Endodermal cell (in vitro differentiated cells): ENCODE measurements around the gene FTO. TPM values are rescaled to one million over a fixed set of nuclear protein-coding genes. Genes with fewer than 3 reads are reported as not detected.

Experiments used
- DNase-seq: peaks from one replicate; pipeline ENCODE4 v3.0.0-alpha.2; 2017
- H3K27ac ChIP-seq: 2 replicates; pipeline ENCODE4 v1.5.1; 2013; ENCODE audit warnings: mild to moderate bottlenecking, low read depth, low read length, moderate library complexity
- H3K27me3 ChIP-seq: 2 replicates; pipeline ENCODE4 v1.6.1; 2013; ENCODE audit warnings: mild to moderate bottlenecking, low read length, moderate library complexity; ENCODE audit not compliant: insufficient read depth, control insufficient read depth, poor library complexity, severe bottlenecking
- H3K36me3 ChIP-seq: 2 replicates; pipeline ENCODE4 v1.7.0; 2013; ENCODE audit warnings: mild to moderate bottlenecking, low read length, moderate library complexity; ENCODE audit not compliant: control insufficient read depth, insufficient read depth
- H3K4me1 ChIP-seq: one replicate; pipeline ENCODE4 v1.7.0; 2013; ENCODE audit warnings: low read length; ENCODE audit not compliant: control insufficient read depth, insufficient read depth
- H3K4me3 ChIP-seq: 2 replicates; pipeline ENCODE4 v1.5.1; 2013; ENCODE audit warnings: mild to moderate bottlenecking, low read length, moderate library complexity
- H3K9ac ChIP-seq: 2 replicates; pipeline ENCODE4 v1.6.1; 2013; ENCODE audit warnings: mild to moderate bottlenecking, low read length, moderate library complexity; ENCODE audit not compliant: poor library complexity, severe bottlenecking; ENCODE audit errors: extremely low read depth
- H3K9me3 ChIP-seq: 2 replicates; pipeline ENCODE4 v1.6.1; 2013; ENCODE audit warnings: mild to moderate bottlenecking, low read length, moderate library complexity; ENCODE audit not compliant: control insufficient read depth
- H3K27ac Mint-ChIP-seq: 2 replicates; pipeline ENCODE4 v1.8.0; 2020; ENCODE audit warnings: mixed read lengths
- H3K27me3 Mint-ChIP-seq: 2 replicates; pipeline ENCODE4 v1.8.0; 2021; ENCODE audit warnings: mild to moderate bottlenecking, mixed read lengths; ENCODE audit not compliant: insufficient read depth
- H3K36me3 Mint-ChIP-seq: 2 replicates; pipeline ENCODE4 v1.8.0; 2020; ENCODE audit warnings: low read depth, mixed read lengths
- H3K4me1 Mint-ChIP-seq: 2 replicates; pipeline ENCODE4 v1.8.0; 2020; ENCODE audit warnings: mixed read lengths
- H3K4me3 Mint-ChIP-seq: 2 replicates; pipeline ENCODE4 v1.8.0; 2020; ENCODE audit warnings: mild to moderate bottlenecking, moderate library complexity, mixed read lengths
- H3K9me3 Mint-ChIP-seq: 2 replicates; pipeline ENCODE4 v1.8.0; 2020; ENCODE audit warnings: mild to moderate bottlenecking, mixed read lengths
- WGBS, 2 experiments: methylation state at CpG; one replicate each; pipeline versions ENCODE4 v1.1.5 to v1.1.7; 2013; ENCODE audit warnings: missing lambda C conversion rate in 2 of 2, mixed read lengths in 1 of 2; ENCODE audit not compliant: insufficient coverage in 1 of 2, insufficient read length in 1 of 2; 5-methylcytosine and 5-hydroxymethylcytosine counted together
- total RNA-seq, 2 donors: library from RNA; stranded (reverse); fragmentation: NEBNext Ultra II Directional in 1 of 2; extraction: Animal tissue kit (Norgen Biotek cat#: 25700) in 1 of 2; gene quantifications; 2 replicates in 1 of 2; 3 replicates in 1 of 2; pipeline ENCODE4 v1.2.1, GENCODE V29; 2021
- TF ChIP-seq, protein P1 (sequence below): fragments of 200-600 bp; sonication (generic); conservative IDR thresholded peaks from 2 replicates; pipeline ENCODE4 v1.5.0; 2021; ENCODE audit warnings: antibody characterized with exemption, mild to moderate bottlenecking

Gene FTO
- total RNA-seq, 2 donors from 2014 or later: 80.3 to 102 TPM

- H3K36me3 ChIP-seq: no peaks in the 10 kb centered on the region
- H3K9me3 ChIP-seq: no peaks in the 10 kb centered on the region
- no peak overlapping the region for H3K4me3 Mint-ChIP-seq
- 86 to 100% methylated on average over 2 to 3 of the region's 3 CpGs for WGBS, 2 experiments
- peaks cover 17% of the 10 kb centered on the region for H3K4me1 Mint-ChIP-seq
- no peak overlapping the region for H3K9ac ChIP-seq
- H3K36me3 Mint-ChIP-seq: no peaks in the 10 kb centered on the region
- H3K4me1 ChIP-seq: no peaks in the 10 kb centered on the region
- TF ChIP-seq, protein P1, sequence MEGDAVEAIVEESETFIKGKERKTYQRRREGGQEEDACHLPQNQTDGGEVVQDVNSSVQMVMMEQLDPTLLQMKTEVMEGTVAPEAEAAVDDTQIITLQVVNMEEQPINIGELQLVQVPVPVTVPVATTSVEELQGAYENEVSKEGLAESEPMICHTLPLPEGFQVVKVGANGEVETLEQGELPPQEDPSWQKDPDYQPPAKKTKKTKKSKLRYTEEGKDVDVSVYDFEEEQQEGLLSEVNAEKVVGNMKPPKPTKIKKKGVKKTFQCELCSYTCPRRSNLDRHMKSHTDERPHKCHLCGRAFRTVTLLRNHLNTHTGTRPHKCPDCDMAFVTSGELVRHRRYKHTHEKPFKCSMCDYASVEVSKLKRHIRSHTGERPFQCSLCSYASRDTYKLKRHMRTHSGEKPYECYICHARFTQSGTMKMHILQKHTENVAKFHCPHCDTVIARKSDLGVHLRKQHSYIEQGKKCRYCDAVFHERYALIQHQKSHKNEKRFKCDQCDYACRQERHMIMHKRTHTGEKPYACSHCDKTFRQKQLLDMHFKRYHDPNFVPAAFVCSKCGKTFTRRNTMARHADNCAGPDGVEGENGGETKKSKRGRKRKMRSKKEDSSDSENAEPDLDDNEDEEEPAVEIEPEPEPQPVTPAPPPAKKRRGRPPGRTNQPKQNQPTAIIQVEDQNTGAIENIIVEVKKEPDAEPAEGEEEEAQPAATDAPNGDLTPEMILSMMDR: no peak
- H3K27ac ChIP-seq: no peak overlapping the region
- H3K27me3 ChIP-seq: no peaks in the 10 kb centered on the region
- no peaks in the 10 kb centered on the region for H3K27me3 Mint-ChIP-seq
- DNase-seq: no peak
- H3K9me3 Mint-ChIP-seq: no peaks in the 10 kb centered on the region
- no peak overlapping the region for H3K27ac Mint-ChIP-seq
- H3K4me3 ChIP-seq: no peak overlapping the region
These were observed 365.8 kb downstream of the FTO start for GRCh38 chr16:54069601-54070239.

DNA sequence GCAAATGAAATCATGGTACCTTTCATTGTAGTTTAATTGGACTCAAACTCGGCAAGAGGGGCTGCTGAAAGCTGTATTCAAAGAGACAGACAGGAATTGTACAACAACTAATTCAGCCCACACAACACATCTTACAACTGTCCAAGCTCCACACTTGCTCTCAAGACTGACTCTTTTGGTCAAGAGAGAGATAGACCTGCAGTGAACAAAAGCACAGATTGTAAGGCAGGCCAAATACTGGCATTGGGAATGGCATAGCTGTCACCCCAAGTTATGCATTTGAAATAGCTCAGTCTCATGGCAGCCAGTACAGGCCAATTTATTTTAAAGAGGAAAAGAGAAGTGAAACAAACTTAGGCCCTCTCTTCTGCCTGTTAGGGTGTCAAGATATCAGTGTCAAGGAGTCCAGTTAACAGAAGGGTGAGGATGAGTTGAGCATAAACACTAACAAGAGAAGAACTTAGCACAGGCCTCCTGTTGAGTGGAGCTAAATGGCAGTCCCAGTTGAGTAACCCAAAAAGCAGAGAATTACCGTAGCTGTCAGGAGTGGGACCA is 366.9 kb downstream of the FTO start:
- Histone ChIP-seq H3K4me1 (no peaks in the 10 kb centered on the region), H3K9me3 (no peaks in the 10 kb centered on the region), H3K27me3 (no peaks in the 10 kb centered on the region), H3K4me3 (no peak overlapping the region), H3K36me3 (no peaks in the 10 kb centered on the region), H3K27ac (no peak overlapping the region), H3K9ac (no peak overlapping the region)
- DNase-seq: no peak
- peaks cover 18% of the 10 kb centered on the region for H3K4me1 Mint-ChIP-seq
- 79 to 94% methylated on average over 2 of the region's 2 CpGs for WGBS, 2 experiments
- H3K36me3 Mint-ChIP-seq: no peaks in the 10 kb centered on the region
- TF ChIP-seq, protein P1: no peak
- no peak overlapping the region for H3K4me3 Mint-ChIP-seq
- H3K27ac Mint-ChIP-seq: no peak overlapping the region
- no peaks in the 10 kb centered on the region for H3K27me3 Mint-ChIP-seq
- H3K9me3 Mint-ChIP-seq: no peaks in the 10 kb centered on the region

- no peaks in the 10 kb centered on the region for H3K4me1 ChIP-seq
- H3K4me1 Mint-ChIP-seq: peaks cover 22% of the 10 kb centered on the region
- H3K27me3 ChIP-seq: no peaks in the 10 kb centered on the region
- H3K36me3 ChIP-seq: no peaks in the 10 kb centered on the region
- H3K27me3 Mint-ChIP-seq: no peaks in the 10 kb centered on the region
- no peaks in the 10 kb centered on the region for H3K36me3 Mint-ChIP-seq
- no peaks in the 10 kb centered on the region for H3K9me3 ChIP-seq
- no peak overlapping the region for H3K27ac ChIP-seq
- TF ChIP-seq, protein P1: no peak
- WGBS, 2 experiments: 83 to 93% methylated on average over 1 to 3 of the region's 3 CpGs
- H3K4me3 ChIP-seq: no peak overlapping the region
- no peak overlapping the region for H3K9ac ChIP-seq
- H3K4me3 Mint-ChIP-seq: no peak overlapping the region
- H3K9me3 Mint-ChIP-seq: no peaks in the 10 kb centered on the region
- no peak overlapping the region for H3K27ac Mint-ChIP-seq
- DNase-seq: no peak
These were observed 367.6 kb downstream of the FTO start for GRCh38 chr16:54071514-54071913.
